Osteoblast (primary cell): ENCODE data around the gene INTS3. TPM values are rescaled to one million over a fixed set of nuclear protein-coding genes. Genes with fewer than 3 reads are reported as not detected.
"Not testable (repeated sequence)": the region's sequence is repeated elsewhere in the genome, so short reads cannot be mapped to it uniquely, and the experiment has no call there.

Source experiments
- DNase-seq: peaks from one replicate; pipeline ENCODE4 v3.0.0; 2011; ENCODE audit warnings: low spot score, mixed read lengths; ENCODE audit not compliant: insufficient read length; ENCODE audit errors: missing footprints
- H2AFZ ChIP-seq: 2 replicates; pipeline ENCODE4 v1.6.0; 2011; ENCODE audit warnings: mild to moderate bottlenecking, low read length
- H3K27ac ChIP-seq: 2 replicates; pipeline ENCODE4 v1.5.1; 2011; ENCODE audit warnings: mild to moderate bottlenecking, low read depth, low read length, moderate library complexity
- H3K27me3 ChIP-seq: 2 replicates; pipeline ENCODE4 v1.6.0; 2012; ENCODE audit warnings: mild to moderate bottlenecking, control low read depth, inconsistent platforms, low read length, moderate library complexity; ENCODE audit not compliant: insufficient read depth
- H3K36me3 ChIP-seq: 2 replicates; pipeline ENCODE4 v1.5.1; 2011; ENCODE audit warnings: mild to moderate bottlenecking, low read length, control low read depth, moderate library complexity; ENCODE audit not compliant: insufficient read depth
- H3K4me1 ChIP-seq: 2 replicates; pipeline ENCODE4 v1.5.1; 2011; ENCODE audit warnings: mild to moderate bottlenecking, low read length, control low read depth, moderate library complexity; ENCODE audit not compliant: insufficient read depth
- H3K4me2 ChIP-seq: 2 replicates; pipeline ENCODE4 v1.6.0; 2011; ENCODE audit warnings: mild to moderate bottlenecking, low read length; ENCODE audit not compliant: insufficient read depth
- H3K4me3 ChIP-seq: fragments of 200-600 bp; sonication (generic); 3 replicates; pipeline ENCODE4 v1.5.1; 2012; ENCODE audit warnings: mild to moderate bottlenecking, low read length, inconsistent platforms; ENCODE audit not compliant: insufficient read depth
- H3K79me2 ChIP-seq: 2 replicates; pipeline ENCODE4 v1.6.0; 2012; ENCODE audit warnings: mild to moderate bottlenecking, low read length, control low read depth, inconsistent platforms; ENCODE audit not compliant: insufficient read depth
- H3K9me3 ChIP-seq: 2 replicates; pipeline ENCODE4 v1.5.1; 2011; ENCODE audit warnings: low read depth, low read length, control low read depth
- H4K20me1 ChIP-seq: 2 replicates; pipeline ENCODE4 v1.6.0; 2012; ENCODE audit warnings: mild to moderate bottlenecking, low read length, control low read depth; ENCODE audit not compliant: insufficient read depth
- CTCF ChIP-seq: IDR thresholded peaks from 2 replicates; pipeline ENCODE4 v1.5.1; 2011; ENCODE audit warnings: mild to moderate bottlenecking, low read depth, low read length, moderate library complexity; ENCODE audit errors: extremely low read depth
- total RNA-seq: library from RNA; depleted of rRNA; stranded (reverse); fragments of >200 nt; gene quantifications from 2 replicates; pipeline ENCODE4 v1.2.3, GENCODE V29; 2012

Gene INTS3
- total RNA-seq, 1 donor: 42.7 TPM

GRCh38 chr1:153717330-153717729 is 10.5 kb upstream of the INTS3 start:
- Histone ChIP-seq H3K4me1 (no peaks in the 10 kb centered on the region), H4K20me1 (no peaks in the 10 kb centered on the region), H3K36me3 (no peaks in the 10 kb centered on the region), H3K9me3 (no peaks in the 10 kb centered on the region), H2AFZ (no peak overlapping the region), H3K79me2 (no peaks in the 10 kb centered on the region), H3K27ac (no peak overlapping the region), H3K27me3 (no peaks in the 10 kb centered on the region), H3K4me2 (no peak overlapping the region), H3K4me3 (no peak overlapping the region)
- DNase-seq: no peak
- TF ChIP-seq CTCF: no peak

- Histone ChIP-seq H3K9me3 (no peaks in the 10 kb centered on the region), H2AFZ (no peak overlapping the region), H3K27me3 (no peaks in the 10 kb centered on the region), H3K27ac (no peak overlapping the region), H3K4me3 (no peak overlapping the region), H4K20me1 (no peaks in the 10 kb centered on the region), H3K36me3 (no peaks in the 10 kb centered on the region), H3K4me2 (no peak overlapping the region), H3K4me1 (no peaks in the 10 kb centered on the region), H3K79me2 (peaks cover 5% of the 10 kb centered on the region)
- TF ChIP-seq CTCF: no peak
- DNase-seq: no peak
These were observed 4.2 kb upstream of the INTS3 start for GRCh38 chr1:153723687-153724086.

GRCh38 chr1:153724634-153725033 is 3.2 kb upstream of the INTS3 start:
- DNase-seq, H3K27ac ChIP-seq, H2AFZ ChIP-seq, H3K4me3 ChIP-seq, H3K4me2 ChIP-seq, H3K27me3 ChIP-seq, H3K4me1 ChIP-seq, H3K36me3 ChIP-seq, H4K20me1 ChIP-seq, H3K9me3 ChIP-seq: not testable (repeated sequence)
- H3K79me2 ChIP-seq: peaks cover 12% of the 10 kb centered on the region

GRCh38 chr1:153728305-153729066 is 636 bp downstream of the INTS3 start:
- Histone ChIP-seq H2AFZ (peak overlapping the region; percentile 67), H3K4me1 (peaks cover 13% of the 10 kb centered on the region), H3K4me3 (peak overlapping the region; percentile 87), H4K20me1 (no peaks in the 10 kb centered on the region), H3K9me3 (no peaks in the 10 kb centered on the region), H3K79me2 (peaks cover 20% of the 10 kb centered on the region), H3K4me2 (peak overlapping the region; percentile 96), H3K27me3 (no peaks in the 10 kb centered on the region), H3K36me3 (peaks cover 2% of the 10 kb centered on the region), H3K27ac (peak overlapping the region; percentile 91)
- peak; percentile 69 for DNase-seq
- TF ChIP-seq CTCF: no peak
